GOT3 (cell line): ENCODE measurements around the gene SNRPA.
"Not testable (repeated sequence)": the region's sequence is repeated elsewhere in the genome, so short reads cannot be mapped to it uniquely, and the experiment has no call there.

Source experiments
- DNase-seq: peaks from one replicate; lab custom pipeline; 2025; ENCODE audit warnings: mixed read lengths; lab: John Stamatoyannopoulos, UW

SNRPA gene

GRCh38 chr19:40745402-40745780 is 5.6 kb upstream of the SNRPA start:
- no peak for DNase-seq

- no peak for DNase-seq
Observed at GRCh38 chr19:40747536-40747935, 3.5 kb upstream of the SNRPA start.

GRCh38 chr19:40750058-40750873 is 737 bp upstream of the SNRPA start, which contains the start of gene ACTMAP:
Gene ACTMAP (minus strand): TSS chr19:40750477. CDS start chr19:40749803, 674 bp downstream.
- peak; percentile 98 for DNase-seq

- DNase-seq, result no peak
Observed at GRCh38 chr19:40752257-40752781, 1.3 kb downstream of the SNRPA start.

- DNase-seq, result no peak
Observed at GRCh38 chr19:40754611-40755247, 3.7 kb downstream of the SNRPA start.

- no peak for DNase-seq
Observed at GRCh38 chr19:40755248-40755624, 4.2 kb downstream of the SNRPA start.

- DNase-seq, result no peak
Observed at GRCh38 chr19:40755791-40756190, 4.8 kb downstream of the SNRPA start.

GRCh38 chr19:40756502-40757110 is 5.6 kb downstream of the SNRPA start:
- no peak for DNase-seq

- DNase-seq, result no peak
Observed at GRCh38 chr19:40758491-40758890, 7.5 kb downstream of the SNRPA start.

- no peak for DNase-seq
Observed at GRCh38 chr19:40759352-40759751, 8.3 kb downstream of the SNRPA start.

GRCh38 chr19:40762754-40763470 is 11.9 kb downstream of the SNRPA start:
- no peak for DNase-seq

- no peak for DNase-seq
Observed at GRCh38 chr19:40763526-40763925, 12.5 kb downstream of the SNRPA start.

GRCh38 chr19:40763963-40764362 is 13.0 kb downstream of the SNRPA start:
- DNase-seq, result no peak

GRCh38 chr19:40766385-40766784 is 15.4 kb downstream of the SNRPA start:
- not testable (repeated sequence) for DNase-seq

GRCh38 chr19:40768869-40769268 is 17.9 kb downstream of the SNRPA start:
- no peak for DNase-seq

GRCh38 chr19:40771101-40771862 is 20.3 kb downstream of the SNRPA start:
- DNase-seq, result not testable (repeated sequence)

GRCh38 chr19:40774916-40775631 is 24.1 kb downstream of the SNRPA start, which contains the start of gene MIA:
Gene MIA (plus strand): TSS chr19:40775521. CDS start chr19:40775543, 22 bp downstream.
- no peak for DNase-seq

- DNase-seq, result no peak
Observed at GRCh38 chr19:40775632-40776022, 24.6 kb downstream of the SNRPA start.

- no peak for DNase-seq
Observed at GRCh38 chr19:40776364-40776763, 25.4 kb downstream of the SNRPA start.

GRCh38 chr19:40776932-40777644 is 26.1 kb downstream of the SNRPA start:
- peak; percentile 68 for DNase-seq
